GM23338 (cell line): ENCODE results near the gene FAM193B. TPM values are rescaled to one million over a fixed set of nuclear protein-coding genes. Genes with fewer than 3 reads are reported as not detected.

Experiments
- ATAC-seq: fragments of 200-7000 bp; cut with Tn5 transposase; 3 replicates; pipeline ENCODE4 v1.9.1; 2020
- DNase-seq: peaks from one replicate; pipeline ENCODE4 v3.0.0-alpha.2; 2015; ENCODE audit warnings: low spot score
- H2AFZ ChIP-seq: fragments of 200-600 bp; sonication (generic); 2 replicates; pipeline ENCODE4 v1.8.0; 2016; ENCODE audit warnings: antibody characterized with exemption, mild to moderate bottlenecking, moderate library complexity
- H3F3A ChIP-seq: fragments of 200-600 bp; sonication (generic); replicated peaks from 2 replicates; pipeline ENCODE4 v1.8.0; 2017; ENCODE audit warnings: antibody characterized with exemption, mixed run types, low read depth
- H3K27ac ChIP-seq: fragments of 200-600 bp; sonication (generic); 2 replicates; pipeline ENCODE4 v1.6.1; 2016; ENCODE audit warnings: low read depth
- H3K27me3 ChIP-seq: fragments of 200-600 bp; sonication (generic); 2 replicates; pipeline ENCODE4 v1.8.0; 2016; ENCODE audit warnings: mild to moderate bottlenecking, mixed run types, moderate library complexity; ENCODE audit not compliant: insufficient read depth
- H3K36me3 ChIP-seq: fragments of 200-600 bp; sonication (generic); 2 replicates; pipeline ENCODE4 v1.8.0; 2016; ENCODE audit warnings: mild to moderate bottlenecking; ENCODE audit not compliant: insufficient read depth
- H3K4me1 ChIP-seq: fragments of 200-600 bp; sonication (generic); 2 replicates; pipeline ENCODE4 v1.8.0; 2016; ENCODE audit warnings: mild to moderate bottlenecking, moderate library complexity; ENCODE audit not compliant: insufficient read depth
- H3K4me2 ChIP-seq: fragments of 200-600 bp; sonication (generic); 2 replicates; pipeline ENCODE4 v1.7.1; 2017; ENCODE audit warnings: mixed run types
- H3K4me3 ChIP-seq: fragments of 200-600 bp; sonication (generic); 2 replicates; pipeline ENCODE4 v1.6.1; 2016; ENCODE audit warnings: mixed run types
- H3K79me2 ChIP-seq: fragments of 200-600 bp; sonication (generic); replicated peaks from 2 replicates; pipeline ENCODE4 v1.8.0; 2017; ENCODE audit warnings: mild to moderate bottlenecking; ENCODE audit not compliant: insufficient read depth
- H3K9me2 ChIP-seq: fragments of 200-600 bp; sonication (generic); 2 replicates; pipeline ENCODE4 v1.8.0; 2017; ENCODE audit not compliant: insufficient read depth
- H4K20me1 ChIP-seq: fragments of 200-600 bp; sonication (generic); replicated peaks from 2 replicates; pipeline ENCODE4 v1.8.0; 2017; ENCODE audit warnings: mild to moderate bottlenecking; ENCODE audit not compliant: insufficient read depth
- H3K27ac Mint-ChIP-seq: 2 replicates; pipeline ENCODE4 v1.8.0; 2020; ENCODE audit warnings: inconsistent platforms, mild to moderate bottlenecking, moderate library complexity, mixed read lengths
- H3K27me3 Mint-ChIP-seq: 3 replicates; pipeline ENCODE4 v1.8.0; 2022; ENCODE audit warnings: low read depth, mild to moderate bottlenecking, moderate library complexity, mixed read lengths, inconsistent platforms; ENCODE audit not compliant: insufficient read depth, poor library complexity
- H3K36me3 Mint-ChIP-seq: 3 replicates; pipeline ENCODE4 v1.8.0; 2021; ENCODE audit warnings: low read depth, mild to moderate bottlenecking, inconsistent platforms, moderate library complexity, mixed read lengths
- H3K4me1 Mint-ChIP-seq: 3 replicates; pipeline ENCODE4 v1.8.0; 2020; ENCODE audit warnings: mild to moderate bottlenecking, inconsistent platforms, mixed read lengths
- H3K4me3 Mint-ChIP-seq: 3 replicates; pipeline ENCODE4 v1.8.0; 2021; ENCODE audit warnings: moderate library complexity, mild to moderate bottlenecking, inconsistent platforms, mixed read lengths
- H3K9me3 Mint-ChIP-seq: 3 replicates; pipeline ENCODE4 v1.8.0; 2020; ENCODE audit warnings: moderate library complexity, mild to moderate bottlenecking, inconsistent platforms, mixed read lengths
- CREB1 ChIP-seq: fragments of 250-450 bp; sonication (Bioruptor Pico); IDR thresholded peaks from 2 replicates; pipeline ENCODE4 v1.5.0; 2020; ENCODE audit warnings: low read depth, mild to moderate bottlenecking, moderate library complexity
- CTCF ChIP-seq, 2 experiments: fragments of 200-600 bp in 1 of 2; sonication (generic) in 1 of 2; conservative IDR thresholded peaks; 2 replicates each; pipeline versions ENCODE4 v1.5.1 to v1.6.1; 2016 to 2017; ENCODE audit warnings: antibody characterized with exemption in 2 of 2, low read depth in 2 of 2, mild to moderate bottlenecking in 2 of 2, moderate library complexity in 1 of 2
- ETS1 ChIP-seq: IDR thresholded peaks from 2 replicates; pipeline ENCODE4 v1.6.1; 2016; ENCODE audit warnings: antibody characterized with exemption
- NANOG ChIP-seq: IDR thresholded peaks from 2 replicates; pipeline ENCODE4 v1.6.1; 2016; ENCODE audit warnings: antibody characterized with exemption, borderline replicate concordance
- POLR2AphosphoS5 ChIP-seq: IDR thresholded peaks from 2 replicates; pipeline ENCODE4 v1.6.1; 2016; ENCODE audit warnings: antibody characterized with exemption, low read depth
- polyA plus RNA-seq: library from polyadenylated mRNA; unstranded; fragments of >200 nt; fragmentation: Nextera tagmentation; extraction: Ambion mirVana; gene quantifications from 2 replicates; pipeline ENCODE4 v1.2.1, GENCODE V29; 2016
- total RNA-seq: library from RNA; depleted of rRNA; stranded (reverse); fragments of >200 nt; shearing (Covaris generic); gene quantifications from 2 replicates; pipeline ENCODE4 v1.2.3, GENCODE V29; 2014

Gene FAM193B
- total and polyA plus RNA-seq, 2 experiments from 2014 or later = 44.4 to 58.6 TPM

DNA sequence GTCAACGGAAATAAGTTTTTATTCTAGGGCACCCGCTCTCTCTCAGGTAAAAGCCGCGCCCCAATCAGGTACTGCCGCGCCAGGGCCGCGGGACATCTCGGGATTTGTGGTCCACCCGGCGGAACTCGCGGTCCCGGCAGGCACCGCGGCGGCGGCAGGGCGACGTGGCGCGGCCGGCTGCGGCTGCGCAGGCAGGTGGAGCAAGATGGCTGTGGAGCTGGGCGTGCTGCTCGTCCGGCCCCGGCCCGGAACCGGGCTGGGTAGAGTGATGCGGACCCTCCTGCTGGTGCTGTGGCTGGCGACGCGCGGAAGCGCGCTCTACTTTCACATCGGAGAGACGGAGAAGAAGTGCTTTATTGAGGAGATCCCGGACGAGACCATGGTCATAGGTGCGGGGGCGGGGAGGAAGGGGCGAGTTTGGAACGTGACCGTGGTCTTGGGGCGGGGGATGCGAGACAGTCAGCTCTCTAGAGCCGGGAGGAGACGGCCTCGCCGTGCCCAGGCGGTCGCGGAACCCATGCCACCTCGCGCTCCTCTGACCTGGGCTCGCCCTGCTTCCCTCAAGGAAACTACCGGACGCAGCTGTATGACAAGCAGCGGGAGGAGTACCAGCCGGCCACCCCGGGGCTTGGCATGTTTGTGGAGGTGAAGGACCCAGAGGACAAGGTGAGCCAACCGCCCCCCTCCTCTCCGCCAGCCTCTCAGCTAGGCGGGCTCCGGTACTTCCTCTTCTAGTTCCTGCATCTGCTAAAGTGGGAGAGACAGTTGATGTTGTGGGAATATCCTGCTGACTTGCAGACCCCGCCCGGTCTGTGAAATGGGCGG is 37.9 kb upstream of the FAM193B start, which contains the start of gene TMED9:
TSS of gene TMED9 (plus strand) at position 194 of the 825 bp plus-strand sequence. CDS start at position 206, 12 bp downstream.
- Histone ChIP-seq H3K79me2 (peaks cover 11% of the 10 kb centered on the region; the same call in 1 of the 2 replicates), H3K4me3 (peak within 1 kb of the TSS; percentile 83), H3K9me2 (no peaks in the 10 kb centered on the region), H4K20me1 (no peaks in the 10 kb centered on the region; the same call in 1 of the 2 replicates), H3K4me1 (0 out of 2 replicates have a peak, but pooled peaks cover 4% of the 10 kb centered on the region), H3K36me3 (peaks cover 16% of the 10 kb centered on the region), H3K4me2 (peak within 1 kb of the TSS; percentile 81), H2AFZ (peak within 1 kb of the TSS; percentile 92), H3K27me3 (0 out of 2 replicates have a peak, but pooled peaks cover 9% of the 10 kb centered on the region), H3F3A (0 out of 2 replicates have a peak, but pooled peaks cover 10% of the 10 kb centered on the region), H3K27ac (peak within 1 kb of the TSS; percentile 83)
- TF ChIP-seq POLR2AphosphoS5 = peak; percentile 95
- no peak for TF ChIP-seq NANOG
- peak; percentile 79 for TF ChIP-seq CREB1
- TF ChIP-seq CTCF (conservative IDR thresholded peaks at IDR 0.05; ENCODE audit: low read depth in 2 of 2) = 0 out of 4 replicates have a peak, but pooled peaks of 1 of the 2 experiments have one; percentile 2
- peak; percentile 88 for TF ChIP-seq ETS1
- Mint-ChIP-seq H3K27me3 (peaks cover 4% of the 10 kb centered on the region), H3K36me3 (peaks cover 44% of the 10 kb centered on the region), H3K27ac (peak within 1 kb of the TSS; percentile 98), H3K4me1 (peaks cover 7% of the 10 kb centered on the region), H3K9me3 (no peaks in the 10 kb centered on the region; the same call in 2 of the 3 replicates), H3K4me3 (peak within 1 kb of the TSS; percentile 94)
- ATAC-seq (peak; percentile 99), DNase-seq (peak; percentile 97)

DNA sequence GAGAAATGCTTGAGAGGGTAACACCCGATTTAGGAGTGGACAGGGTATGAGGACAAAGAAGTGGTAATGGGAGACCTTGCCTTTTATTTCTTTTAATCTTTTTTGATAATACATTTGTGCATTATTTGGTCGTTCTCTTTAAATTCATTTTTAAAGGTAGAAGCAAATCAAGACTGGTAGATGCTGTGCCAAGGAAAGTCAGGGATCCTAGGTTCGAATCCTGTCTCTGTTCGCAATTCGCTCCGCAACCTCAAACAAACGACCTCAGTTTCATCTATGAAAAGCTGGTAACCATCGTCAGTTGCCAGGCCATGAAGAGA is 37.3 kb upstream of the FAM193B start:
- no peak for TF ChIP-seq ETS1
- Histone ChIP-seq H3F3A (0 out of 2 replicates have a peak, but pooled peaks cover 7% of the 10 kb centered on the region), H3K9me2 (no peaks in the 10 kb centered on the region), H3K4me3 (peak overlapping the region; percentile 83), H3K27ac (no peak overlapping the region), H3K4me2 (peak overlapping the region; percentile 81), H3K27me3 (0 out of 2 replicates have a peak, but pooled peaks cover 9% of the 10 kb centered on the region), H2AFZ (peak overlapping the region; percentile 90), H3K36me3 (peaks cover 16% of the 10 kb centered on the region), H3K79me2 (peaks cover 11% of the 10 kb centered on the region; the same call in 1 of the 2 replicates), H4K20me1 (no peaks in the 10 kb centered on the region; the same call in 1 of the 2 replicates), H3K4me1 (0 out of 2 replicates have a peak, but pooled peaks cover 4% of the 10 kb centered on the region)
- Mint-ChIP-seq H3K9me3 (no peaks in the 10 kb centered on the region), H3K4me1 (peaks cover 7% of the 10 kb centered on the region), H3K4me3 (peak overlapping the region; percentile 94), H3K27me3 (peaks cover 3% of the 10 kb centered on the region), H3K27ac (no peak overlapping the region), H3K36me3 (peaks cover 42% of the 10 kb centered on the region)
- DNase-seq (no peak), ATAC-seq (no peak)
